MM.1S (cell line): ENCODE measurements around the gene CBFA2T2.

Source experiments
- DNase-seq: peaks from one replicate; pipeline ENCODE4 v3.0.0-alpha.2; 2015
- H2AFZ ChIP-seq: fragments of 300-600 bp; sonication (generic); 2 replicates; pipeline ENCODE4 v1.6.0; 2016; ENCODE audit warnings: antibody characterized with exemption, low read length
- H3F3A ChIP-seq: fragments of 300-600 bp; sonication (generic); 2 replicates; pipeline ENCODE4 v1.6.1; 2016; ENCODE audit warnings: mild to moderate bottlenecking, antibody characterized with exemption, low read length, moderate library complexity, mixed read lengths; ENCODE audit not compliant: insufficient read depth
- H3K27ac ChIP-seq: fragments of 300-600 bp; sonication (generic); 2 replicates; pipeline ENCODE4 v1.5.1; 2016; ENCODE audit warnings: mild to moderate bottlenecking, low read length
- H3K27me3 ChIP-seq: fragments of 300-600 bp; sonication (generic); replicated peaks from 2 replicates; pipeline ENCODE4 v1.6.0; 2016; ENCODE audit warnings: low read length; ENCODE audit not compliant: insufficient read depth
- H3K36me3 ChIP-seq: fragments of 300-600 bp; sonication (generic); replicated peaks from 2 replicates; pipeline ENCODE4 v1.6.1; 2016; ENCODE audit warnings: mild to moderate bottlenecking, low read length, mixed read lengths; ENCODE audit not compliant: insufficient read depth
- H3K4me1 ChIP-seq: fragments of 300-600 bp; sonication (generic); 2 replicates; pipeline ENCODE4 v1.6.1; 2016; ENCODE audit warnings: low read length, mixed read lengths
- H3K4me2 ChIP-seq: fragments of 300-600 bp; sonication (generic); 2 replicates; pipeline ENCODE4 v1.6.0; 2016; ENCODE audit warnings: low read depth, low read length
- H3K4me3 ChIP-seq: fragments of 300-600 bp; sonication (generic); 2 replicates; pipeline ENCODE4 v1.5.1; 2016; ENCODE audit warnings: low read length, mixed read lengths
- H3K79me2 ChIP-seq: fragments of 300-600 bp; sonication (generic); 2 replicates; pipeline ENCODE4 v1.6.1; 2016; ENCODE audit warnings: mixed run types, low read length, mixed read lengths
- H3K9ac ChIP-seq: fragments of 300-600 bp; sonication (generic); 2 replicates; pipeline ENCODE4 v1.6.1; 2016; ENCODE audit warnings: low read length, mixed read lengths
- H3K9me2 ChIP-seq: fragments of 300-600 bp; sonication (generic); replicated peaks from 2 replicates; pipeline ENCODE4 v1.6.1; 2016; ENCODE audit warnings: mild to moderate bottlenecking, low read length, mixed read lengths; ENCODE audit not compliant: insufficient read depth
- H3K9me3 ChIP-seq: fragments of 300-600 bp; sonication (generic); replicated peaks from 2 replicates; pipeline ENCODE4 v1.6.1; 2016; ENCODE audit warnings: mild to moderate bottlenecking, low read length, mixed read lengths; ENCODE audit not compliant: insufficient read depth
- H4K20me1 ChIP-seq: fragments of 300-600 bp; sonication (generic); 2 replicates; pipeline ENCODE4 v1.6.1; 2016; ENCODE audit warnings: mild to moderate bottlenecking, low read length, moderate library complexity, mixed read lengths; ENCODE audit not compliant: insufficient read depth
- CTCF ChIP-seq: fragments of 300-600 bp; sonication (generic); IDR thresholded peaks from 2 replicates; pipeline ENCODE4 v1.5.1; 2016; ENCODE audit warnings: antibody characterized with exemption, low read length, mixed read lengths
- EZH2 ChIP-seq: fragments of 300-600 bp; sonication (generic); optimal IDR thresholded peaks from 2 replicates; pipeline ENCODE3; 2017; ENCODE audit warnings: low read depth, mild to moderate bottlenecking, antibody characterized with exemption, low read length, mixed read lengths
- EZH2phosphoT487 ChIP-seq: fragments of 300-600 bp; sonication (generic); IDR thresholded peaks from 2 replicates; pipeline ENCODE4 v1.6.1; 2018; ENCODE audit warnings: antibody characterized with exemption, low read length

The CBFA2T2 gene

GRCh38 chr20:33676652-33677645, 187.1 kb downstream of the CBFA2T2 start:
- no peak overlapping the region for H3K27ac ChIP-seq
- H3K27me3 ChIP-seq = no peaks in the 10 kb centered on the region
- no peaks in the 10 kb centered on the region for H3K9me2 ChIP-seq
- H3F3A ChIP-seq = peaks cover 16% of the 10 kb centered on the region; the same call in 1 of the 2 replicates
- no peaks in the 10 kb centered on the region for H3K9me3 ChIP-seq
- H3K9ac ChIP-seq = no peak overlapping the region
- H3K36me3 ChIP-seq = no peaks in the 10 kb centered on the region
- H3K79me2 ChIP-seq = peaks cover 45% of the 10 kb centered on the region
- no peak for TF ChIP-seq EZH2
- no peak for TF ChIP-seq EZH2phosphoT487
- no peak for TF ChIP-seq CTCF
- H4K20me1 ChIP-seq = no peaks in the 10 kb centered on the region
- H3K4me2 ChIP-seq = no peak overlapping the region
- H3K4me3 ChIP-seq = no peak overlapping the region
- H3K4me1 ChIP-seq = peaks cover 16% of the 10 kb centered on the region
- no peak overlapping the region for H2AFZ ChIP-seq
- DNase-seq = peak; percentile 5

- Histone ChIP-seq H3K79me2 (peaks cover 45% of the 10 kb centered on the region), H3K9me2 (no peaks in the 10 kb centered on the region), H3K27ac (no peak overlapping the region), H3K4me2 (no peak overlapping the region), H4K20me1 (no peaks in the 10 kb centered on the region), H3K9me3 (no peaks in the 10 kb centered on the region), H3K27me3 (no peaks in the 10 kb centered on the region), H3F3A (peaks cover 16% of the 10 kb centered on the region; the same call in 1 of the 2 replicates), H3K4me3 (no peak overlapping the region), H3K9ac (no peak overlapping the region), H2AFZ (no peak overlapping the region), H3K4me1 (peaks cover 12% of the 10 kb centered on the region), H3K36me3 (no peaks in the 10 kb centered on the region)
- TF ChIP-seq EZH2phosphoT487 (no peak), EZH2 (no peak), CTCF (no peak)
- peak; percentile 5 for DNase-seq
Observed at GRCh38 chr20:33677991-33678702, 188.3 kb downstream of the CBFA2T2 start.

- TF ChIP-seq CTCF (no peak), EZH2phosphoT487 (no peak), EZH2 (no peak)
- Histone ChIP-seq H4K20me1 (no peaks in the 10 kb centered on the region), H2AFZ (no peak overlapping the region), H3F3A (peaks cover 15% of the 10 kb centered on the region), H3K27me3 (no peaks in the 10 kb centered on the region), H3K9me2 (no peaks in the 10 kb centered on the region), H3K4me1 (peaks cover 11% of the 10 kb centered on the region), H3K36me3 (no peaks in the 10 kb centered on the region), H3K4me2 (no peak overlapping the region), H3K4me3 (no peak overlapping the region), H3K9me3 (no peaks in the 10 kb centered on the region), H3K27ac (no peak overlapping the region), H3K79me2 (peaks cover 53% of the 10 kb centered on the region), H3K9ac (no peak overlapping the region)
- no peak for DNase-seq
Observed at GRCh38 chr20:33679758-33680485, 190.0 kb downstream of the CBFA2T2 start.
